Right lobe of liver (tissue), 4 donors: ENCODE measurements around the gene RALGPS1.

ENCODE experiments used
- POLR2A ChIP-seq: fragments of 450-650 bp; IDR thresholded peaks from one replicate; pipeline ENCODE4 v1.6.1; 2017; ENCODE audit warnings: antibody characterized with exemption, mild to moderate bottlenecking
- TF ChIP-seq, protein P1 (sequence below), 4 donors: fragments of 200-600 bp in 3 of 4; fragments of 450-650 bp in 1 of 4; IDR thresholded peaks; one replicate each; pipeline versions ENCODE4 v1.5.1 to v1.8.0; 2016 to 2022; ENCODE audit warnings: antibody characterized with exemption in 4 of 4, mild to moderate bottlenecking in 2 of 4
- donor health status: DM: no; HTN: no; CAD: no.
- donor health status: DM: no; HTN: no; CAD: no.
- donor health status: DM: no; HTN: yes; CAD: no.

- TF ChIP-seq, protein P1, sequence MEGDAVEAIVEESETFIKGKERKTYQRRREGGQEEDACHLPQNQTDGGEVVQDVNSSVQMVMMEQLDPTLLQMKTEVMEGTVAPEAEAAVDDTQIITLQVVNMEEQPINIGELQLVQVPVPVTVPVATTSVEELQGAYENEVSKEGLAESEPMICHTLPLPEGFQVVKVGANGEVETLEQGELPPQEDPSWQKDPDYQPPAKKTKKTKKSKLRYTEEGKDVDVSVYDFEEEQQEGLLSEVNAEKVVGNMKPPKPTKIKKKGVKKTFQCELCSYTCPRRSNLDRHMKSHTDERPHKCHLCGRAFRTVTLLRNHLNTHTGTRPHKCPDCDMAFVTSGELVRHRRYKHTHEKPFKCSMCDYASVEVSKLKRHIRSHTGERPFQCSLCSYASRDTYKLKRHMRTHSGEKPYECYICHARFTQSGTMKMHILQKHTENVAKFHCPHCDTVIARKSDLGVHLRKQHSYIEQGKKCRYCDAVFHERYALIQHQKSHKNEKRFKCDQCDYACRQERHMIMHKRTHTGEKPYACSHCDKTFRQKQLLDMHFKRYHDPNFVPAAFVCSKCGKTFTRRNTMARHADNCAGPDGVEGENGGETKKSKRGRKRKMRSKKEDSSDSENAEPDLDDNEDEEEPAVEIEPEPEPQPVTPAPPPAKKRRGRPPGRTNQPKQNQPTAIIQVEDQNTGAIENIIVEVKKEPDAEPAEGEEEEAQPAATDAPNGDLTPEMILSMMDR (IDR thresholded peaks at IDR 0.05) = no peak
- no peak for TF ChIP-seq POLR2A
These were observed 123.9 kb downstream of the RALGPS1 start for GRCh38 chr9:127038531-127038930.
